ENCODE results near the gene SLCO4A1. TPM values are rescaled to one million over a fixed set of nuclear protein-coding genes. Genes with fewer than 3 reads are reported as not detected.

SLCO4A1 gene
- polyA plus RNA-seq, 1 donor, result 0.30 TPM

GRCh38 chr20:62686869-62687830 lies 44.8 kb downstream of the SLCO4A1 start:
- DNase-seq (ENCODE audit: low read depth), result no peak

GRCh38 chr20:62688083-62688482 lies 45.8 kb downstream of the SLCO4A1 start:
- DNase-seq (ENCODE audit: low read depth), result no peak

- DNase-seq (ENCODE audit: low read depth), result no peak
These were observed 46.7 kb downstream of the SLCO4A1 start for GRCh38 chr20:62688855-62689460.

- no peak for DNase-seq (ENCODE audit: low read depth)
These were observed 47.6 kb downstream of the SLCO4A1 start for GRCh38 chr20:62689861-62690260.

- no peak for DNase-seq (ENCODE audit: low read depth)
These were observed 48.0 kb downstream of the SLCO4A1 start for GRCh38 chr20:62690261-62690820.

- no peak for DNase-seq (ENCODE audit: low read depth)
These were observed 49.2 kb downstream of the SLCO4A1 start for GRCh38 chr20:62691487-62691886.

- DNase-seq (ENCODE audit: low read depth), result no peak
These were observed 49.9 kb downstream of the SLCO4A1 start for GRCh38 chr20:62692176-62692575.

GRCh38 chr20:62692801-62693523 lies 50.7 kb downstream of the SLCO4A1 start:
- DNase-seq (ENCODE audit: low read depth), result no peak

- DNase-seq (ENCODE audit: low read depth), result no peak
These were observed 51.2 kb downstream of the SLCO4A1 start for GRCh38 chr20:62693524-62693922.

- no peak for DNase-seq (ENCODE audit: low read depth)
These were observed 51.8 kb downstream of the SLCO4A1 start for GRCh38 chr20:62694106-62694505.

GRCh38 chr20:62694868-62695267 lies 52.6 kb downstream of the SLCO4A1 start:
- no peak for DNase-seq (ENCODE audit: low read depth)

- no peak for DNase-seq (ENCODE audit: low read depth)
These were observed 53.4 kb downstream of the SLCO4A1 start for GRCh38 chr20:62695448-62696414.

GRCh38 chr20:62696434-62696957 lies 54.2 kb downstream of the SLCO4A1 start:
- DNase-seq (ENCODE audit: low read depth), result no peak

GRCh38 chr20:62696989-62697388 lies 54.7 kb downstream of the SLCO4A1 start:
- DNase-seq (ENCODE audit: low read depth), result no peak

GRCh38 chr20:62697468-62697912 lies 55.2 kb downstream of the SLCO4A1 start:
- DNase-seq (ENCODE audit: low read depth), result no peak

- DNase-seq (ENCODE audit: low read depth), result no peak
These were observed 55.9 kb downstream of the SLCO4A1 start for GRCh38 chr20:62698231-62698630.

- no peak for DNase-seq (ENCODE audit: low read depth)
These were observed 57.0 kb downstream of the SLCO4A1 start for GRCh38 chr20:62699296-62699695.

- no peak for DNase-seq (ENCODE audit: low read depth)
These were observed 57.4 kb downstream of the SLCO4A1 start for GRCh38 chr20:62699741-62700140.

- DNase-seq (ENCODE audit: low read depth), result no peak
These were observed 58.1 kb downstream of the SLCO4A1 start for GRCh38 chr20:62700261-62700930.
